Measurements from ENCODE around the gene UBA1.

UBA1 gene

DNA sequence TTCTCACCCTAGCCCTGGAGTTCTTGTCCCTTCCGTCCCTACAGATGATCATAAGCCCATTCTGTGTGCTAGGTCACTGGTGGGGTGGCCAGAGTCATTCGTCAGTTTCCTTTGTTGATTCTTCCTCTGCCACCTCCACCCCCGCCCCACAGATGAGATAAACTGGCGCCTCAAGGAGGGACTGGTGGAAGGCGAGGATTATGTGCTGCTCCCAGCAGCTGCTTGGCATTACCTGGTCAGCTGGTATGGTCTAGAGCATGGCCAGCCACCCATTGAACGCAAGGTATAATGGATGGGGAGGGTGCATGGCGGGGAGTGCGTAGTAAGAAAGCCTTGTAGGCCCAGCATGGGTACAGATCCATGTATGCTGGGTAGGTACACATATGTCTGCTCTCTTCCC is 45.6 kb downstream of the UBA1 start:
- no peaks in the 10 kb centered on the region for H3K27me3 ChIP-seq (ENCODE audit: control insufficient read depth, insufficient read depth, low read length)
- H3K79me2 ChIP-seq, result no peaks in the 10 kb centered on the region
- H3K9me3 ChIP-seq (ENCODE audit: control insufficient read depth, low read length), result no peaks in the 10 kb centered on the region
- H3K4me1 ChIP-seq, result no peaks in the 10 kb centered on the region
- no peak overlapping the region for H2AFZ ChIP-seq
- no peaks in the 10 kb centered on the region for H3K36me3 ChIP-seq (ENCODE audit: control insufficient read depth, insufficient read depth, low read length)
- H3K9ac ChIP-seq, result no peak overlapping the region
- no peak overlapping the region for H3K27ac ChIP-seq
- H3K4me3 ChIP-seq (ENCODE audit: low read depth, low read length), result no peak overlapping the region
- TF ChIP-seq, protein P1, sequence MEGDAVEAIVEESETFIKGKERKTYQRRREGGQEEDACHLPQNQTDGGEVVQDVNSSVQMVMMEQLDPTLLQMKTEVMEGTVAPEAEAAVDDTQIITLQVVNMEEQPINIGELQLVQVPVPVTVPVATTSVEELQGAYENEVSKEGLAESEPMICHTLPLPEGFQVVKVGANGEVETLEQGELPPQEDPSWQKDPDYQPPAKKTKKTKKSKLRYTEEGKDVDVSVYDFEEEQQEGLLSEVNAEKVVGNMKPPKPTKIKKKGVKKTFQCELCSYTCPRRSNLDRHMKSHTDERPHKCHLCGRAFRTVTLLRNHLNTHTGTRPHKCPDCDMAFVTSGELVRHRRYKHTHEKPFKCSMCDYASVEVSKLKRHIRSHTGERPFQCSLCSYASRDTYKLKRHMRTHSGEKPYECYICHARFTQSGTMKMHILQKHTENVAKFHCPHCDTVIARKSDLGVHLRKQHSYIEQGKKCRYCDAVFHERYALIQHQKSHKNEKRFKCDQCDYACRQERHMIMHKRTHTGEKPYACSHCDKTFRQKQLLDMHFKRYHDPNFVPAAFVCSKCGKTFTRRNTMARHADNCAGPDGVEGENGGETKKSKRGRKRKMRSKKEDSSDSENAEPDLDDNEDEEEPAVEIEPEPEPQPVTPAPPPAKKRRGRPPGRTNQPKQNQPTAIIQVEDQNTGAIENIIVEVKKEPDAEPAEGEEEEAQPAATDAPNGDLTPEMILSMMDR (IDR thresholded peaks at IDR 0.05), result no peak
- no peak overlapping the region for H3K4me2 ChIP-seq (ENCODE audit: low read length)

DNA sequence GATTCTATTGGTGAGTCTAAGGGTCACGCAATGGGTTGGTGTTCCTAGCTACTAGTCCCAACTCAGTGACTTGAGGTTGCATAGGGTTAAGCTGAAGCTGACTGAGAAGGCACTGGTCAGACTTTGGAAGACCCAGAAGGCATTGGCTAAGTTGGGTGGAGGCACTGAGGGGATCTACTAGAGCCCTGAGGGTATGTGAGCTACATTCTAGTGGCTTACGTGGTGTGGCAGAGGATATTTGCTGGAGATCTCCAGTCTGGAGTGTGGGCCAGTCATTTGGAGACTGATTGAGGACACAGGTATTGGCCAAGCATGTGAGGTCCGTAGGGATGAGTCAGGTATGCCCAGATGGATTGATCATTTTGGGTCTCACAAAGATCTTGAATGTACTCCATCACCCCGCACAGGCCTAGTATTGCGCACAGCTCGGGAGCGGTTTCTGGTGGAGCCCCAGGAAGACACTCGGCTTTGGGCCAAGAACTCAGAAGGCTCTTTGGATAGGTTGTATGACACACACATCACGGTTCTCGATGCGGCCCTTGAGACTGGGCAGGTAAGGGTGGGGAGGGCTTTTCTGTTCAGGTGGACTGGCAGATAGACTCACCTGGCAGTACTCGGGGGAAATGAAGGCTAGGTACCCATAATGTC is 46.4 kb downstream of the UBA1 start:
- H3K27ac ChIP-seq, result no peak overlapping the region
- H3K27me3 ChIP-seq (ENCODE audit: control insufficient read depth, insufficient read depth, low read length), result no peaks in the 10 kb centered on the region
- H3K79me2 ChIP-seq, result no peaks in the 10 kb centered on the region
- H2AFZ ChIP-seq, result no peak overlapping the region
- H3K4me2 ChIP-seq (ENCODE audit: low read length), result no peak overlapping the region
- TF ChIP-seq, protein P1 (IDR thresholded peaks at IDR 0.05), result no peak
- H3K9me3 ChIP-seq (ENCODE audit: control insufficient read depth, low read length), result no peaks in the 10 kb centered on the region
- no peak overlapping the region for H3K4me3 ChIP-seq (ENCODE audit: low read depth, low read length)
- H3K4me1 ChIP-seq, result no peaks in the 10 kb centered on the region
- H3K36me3 ChIP-seq (ENCODE audit: control insufficient read depth, insufficient read depth, low read length), result no peaks in the 10 kb centered on the region
- no peak overlapping the region for H3K9ac ChIP-seq

DNA sequence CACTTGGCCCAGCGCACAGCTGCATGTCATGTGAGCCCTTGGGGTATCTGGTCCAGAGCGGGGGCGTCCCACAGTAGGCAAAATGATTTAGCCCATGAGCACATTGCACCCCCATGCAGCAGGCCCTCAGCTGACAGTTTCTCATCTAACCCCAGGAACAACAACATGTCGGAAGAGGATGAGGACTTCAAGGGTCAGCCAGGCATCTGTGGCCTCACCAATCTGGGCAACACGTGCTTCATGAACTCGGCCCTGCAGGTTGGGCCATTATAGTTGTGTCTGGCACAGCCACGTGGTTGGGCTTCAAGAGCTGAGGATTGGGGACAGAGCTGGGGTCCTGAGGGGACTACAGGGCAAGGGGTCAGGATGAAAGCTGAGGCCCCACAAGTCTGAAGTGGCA is 47.0 kb downstream of the UBA1 start:
- Histone ChIP-seq H3K27ac (no peak overlapping the region), H3K36me3 (ENCODE audit: control insufficient read depth, insufficient read depth, low read length) (no peaks in the 10 kb centered on the region), H2AFZ (no peak overlapping the region), H3K4me2 (ENCODE audit: low read length) (no peak overlapping the region), H3K27me3 (ENCODE audit: control insufficient read depth, insufficient read depth, low read length) (no peaks in the 10 kb centered on the region), H3K9me3 (ENCODE audit: control insufficient read depth, low read length) (no peaks in the 10 kb centered on the region), H3K4me3 (ENCODE audit: low read depth, low read length) (no peak overlapping the region), H3K9ac (no peak overlapping the region), H3K4me1 (no peaks in the 10 kb centered on the region), H3K79me2 (no peaks in the 10 kb centered on the region)
- TF ChIP-seq, protein P1 (IDR thresholded peaks at IDR 0.05), result no peak

DNA sequence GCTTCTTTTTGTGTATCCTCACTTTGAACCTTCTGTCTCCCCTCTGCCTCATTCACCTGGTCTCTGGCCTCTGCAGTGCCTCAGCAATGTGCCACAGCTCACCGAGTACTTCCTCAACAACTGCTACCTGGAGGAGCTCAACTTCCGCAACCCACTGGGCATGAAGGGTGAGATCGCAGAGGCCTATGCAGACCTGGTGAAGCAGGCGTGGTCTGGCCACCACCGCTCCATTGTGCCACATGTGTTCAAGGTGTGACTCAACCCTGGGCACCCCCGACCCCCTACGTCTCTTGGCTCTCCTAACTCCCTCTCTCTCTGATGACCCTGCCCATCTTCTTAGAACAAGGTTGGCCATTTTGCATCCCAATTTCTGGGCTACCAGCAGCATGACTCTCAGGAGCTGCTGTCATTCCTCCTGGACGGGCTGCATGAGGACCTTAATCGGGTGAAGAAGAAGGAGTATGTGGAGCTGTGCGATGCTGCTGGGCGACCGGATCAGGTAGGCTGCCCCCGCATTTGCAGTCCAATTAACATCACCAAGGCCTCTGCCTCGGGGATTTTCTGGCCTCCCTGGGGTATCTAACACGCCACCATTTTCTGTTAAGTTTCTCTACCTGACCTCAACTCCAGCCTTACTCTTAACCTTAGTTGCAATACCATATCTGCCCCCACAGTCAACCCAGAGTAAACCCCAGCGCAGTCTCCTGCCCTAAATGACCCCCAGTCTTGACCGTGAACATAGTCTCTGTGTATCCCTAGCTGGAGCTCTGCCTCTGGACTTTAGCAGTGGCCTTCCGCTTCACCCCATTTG is 47.8 kb downstream of the UBA1 start:
- H3K36me3 ChIP-seq (ENCODE audit: control insufficient read depth, insufficient read depth, low read length), result no peaks in the 10 kb centered on the region
- no peaks in the 10 kb centered on the region for H3K9me3 ChIP-seq (ENCODE audit: control insufficient read depth, low read length)
- no peak overlapping the region for H3K27ac ChIP-seq
- no peaks in the 10 kb centered on the region for H3K79me2 ChIP-seq
- H3K4me2 ChIP-seq (ENCODE audit: low read length), result no peak overlapping the region
- TF ChIP-seq, protein P1 (IDR thresholded peaks at IDR 0.05), result no peak
- H3K4me3 ChIP-seq (ENCODE audit: low read depth, low read length), result no peak overlapping the region
- H3K27me3 ChIP-seq (ENCODE audit: control insufficient read depth, insufficient read depth, low read length), result no peaks in the 10 kb centered on the region
- no peak overlapping the region for H3K9ac ChIP-seq
- H2AFZ ChIP-seq, result no peak overlapping the region
- no peaks in the 10 kb centered on the region for H3K4me1 ChIP-seq
